OCI-LY3 (cell line): ENCODE results near the gene TBC1D1.
A peak's percentile ranks its signal among the peaks of the same experiment; 100 is the strongest.

Experiments used
- H2AFZ ChIP-seq: fragments of 200-600, 300-600 bp; shearing (Covaris generic); 2 replicates; pipeline ENCODE4 v1.6.0; 2014; ENCODE audit warnings: antibody characterized with exemption, low read depth, low read length
- H3K27ac ChIP-seq: fragments of 200-600, 300-600 bp; sonication (generic); 2 replicates; pipeline ENCODE4 v1.5.1; 2014; ENCODE audit warnings: mild to moderate bottlenecking, low read length, moderate library complexity, mixed read lengths
- H3K27me3 ChIP-seq: fragments of 200-600, 300-600 bp; sonication (generic); 2 replicates; pipeline ENCODE4 v1.6.1; 2014; ENCODE audit warnings: low read depth, low read length, mixed read lengths
- H3K36me3 ChIP-seq: fragments of 200-600, 300-600 bp; sonication (generic); replicated peaks from 2 replicates; pipeline ENCODE3; 2014; ENCODE audit warnings: low read depth, low read length, mixed read lengths
- H3K4me1 ChIP-seq: fragments of 300-600, 200-600 bp; sonication (generic); 2 replicates; pipeline ENCODE4 v1.6.1; 2014; ENCODE audit warnings: low read length, mixed read lengths
- H3K4me2 ChIP-seq: fragments of 200-600, 300-600 bp; sonication (generic); 2 replicates; pipeline ENCODE4 v1.6.1; 2014; ENCODE audit warnings: low read length, mixed read lengths
- H3K4me3 ChIP-seq: fragments of 300-600, 200-600 bp; sonication (generic); 2 replicates; pipeline ENCODE4 v1.5.1; 2014; ENCODE audit warnings: antibody characterized with exemption, mild to moderate bottlenecking, low read length, moderate library complexity
- H3K79me2 ChIP-seq: fragments of 300-600, 200-600 bp; shearing (Covaris generic); 2 replicates; pipeline ENCODE4 v1.6.1; 2014; ENCODE audit warnings: mild to moderate bottlenecking, low read length, mixed read lengths
- H3K9ac ChIP-seq: fragments of 300-600, 200-600 bp; shearing (Covaris generic); 2 replicates; pipeline ENCODE4 v1.6.0; 2014; ENCODE audit warnings: mild to moderate bottlenecking, low read length, moderate library complexity
- H3K9me3 ChIP-seq: fragments of 200-600, 300-600 bp; shearing (Covaris generic); 2 replicates; pipeline ENCODE4 v1.6.1; 2014; ENCODE audit warnings: low read length, mixed read lengths; ENCODE audit not compliant: insufficient read depth
- H4K20me1 ChIP-seq: fragments of 200-600, 300-600 bp; sonication (generic); 2 replicates; pipeline ENCODE4 v1.6.1; 2016; ENCODE audit warnings: low read length, mixed read lengths; ENCODE audit not compliant: insufficient read depth
- EZH2phosphoT487 ChIP-seq: fragments of 200-600 bp; shearing (Covaris generic); IDR thresholded peaks from 2 replicates; pipeline ENCODE4 v1.6.1; 2018; ENCODE audit warnings: antibody characterized with exemption, mixed run types, low read depth
- TF ChIP-seq, protein P1 (sequence below): fragments of 200-600, 300-600 bp; sonication (generic); IDR thresholded peaks from 2 replicates; pipeline ENCODE4 v1.5.1; 2014; ENCODE audit warnings: antibody characterized with exemption, low read length, low read depth

The TBC1D1 gene

GRCh38 chr4:37967736-37968135 is 76.9 kb downstream of the TBC1D1 start:
- Histone ChIP-seq H3K27ac (no peak overlapping the region), H3K4me3 (no peak overlapping the region), H3K4me1 (peaks cover 18% of the 10 kb centered on the region), H3K4me2 (no peak overlapping the region), H3K36me3 (peaks cover 3% of the 10 kb centered on the region), H2AFZ (no peak overlapping the region), H4K20me1 (no peaks in the 10 kb centered on the region), H3K9me3 (no peaks in the 10 kb centered on the region), H3K27me3 (no peaks in the 10 kb centered on the region), H3K9ac (no peak overlapping the region), H3K79me2 (no peaks in the 10 kb centered on the region)
- TF ChIP-seq, protein P1, sequence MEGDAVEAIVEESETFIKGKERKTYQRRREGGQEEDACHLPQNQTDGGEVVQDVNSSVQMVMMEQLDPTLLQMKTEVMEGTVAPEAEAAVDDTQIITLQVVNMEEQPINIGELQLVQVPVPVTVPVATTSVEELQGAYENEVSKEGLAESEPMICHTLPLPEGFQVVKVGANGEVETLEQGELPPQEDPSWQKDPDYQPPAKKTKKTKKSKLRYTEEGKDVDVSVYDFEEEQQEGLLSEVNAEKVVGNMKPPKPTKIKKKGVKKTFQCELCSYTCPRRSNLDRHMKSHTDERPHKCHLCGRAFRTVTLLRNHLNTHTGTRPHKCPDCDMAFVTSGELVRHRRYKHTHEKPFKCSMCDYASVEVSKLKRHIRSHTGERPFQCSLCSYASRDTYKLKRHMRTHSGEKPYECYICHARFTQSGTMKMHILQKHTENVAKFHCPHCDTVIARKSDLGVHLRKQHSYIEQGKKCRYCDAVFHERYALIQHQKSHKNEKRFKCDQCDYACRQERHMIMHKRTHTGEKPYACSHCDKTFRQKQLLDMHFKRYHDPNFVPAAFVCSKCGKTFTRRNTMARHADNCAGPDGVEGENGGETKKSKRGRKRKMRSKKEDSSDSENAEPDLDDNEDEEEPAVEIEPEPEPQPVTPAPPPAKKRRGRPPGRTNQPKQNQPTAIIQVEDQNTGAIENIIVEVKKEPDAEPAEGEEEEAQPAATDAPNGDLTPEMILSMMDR = no peak
- TF ChIP-seq EZH2phosphoT487 = no peak

DNA sequence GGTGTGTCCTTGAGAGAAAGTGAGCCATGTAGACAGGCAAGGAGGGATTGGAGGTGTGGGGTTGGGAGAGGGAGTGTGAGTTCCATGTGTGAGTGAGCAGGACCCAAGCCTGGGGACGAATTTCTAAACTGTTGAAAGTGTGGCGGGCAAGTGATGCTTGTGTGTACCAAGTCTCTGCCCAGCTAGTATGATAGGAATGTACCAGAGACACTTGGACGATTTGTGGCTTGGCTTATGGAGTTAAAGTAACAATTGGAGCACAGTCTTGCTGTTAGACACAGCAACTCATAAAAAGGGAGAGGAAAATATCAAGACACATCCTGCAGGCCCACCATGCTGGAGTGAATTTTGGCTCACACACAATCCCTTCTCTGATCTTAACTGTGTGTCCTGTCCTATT is 77.9 kb downstream of the TBC1D1 start:
- peaks cover 3% of the 10 kb centered on the region for H3K36me3 ChIP-seq
- H3K4me2 ChIP-seq = no peak overlapping the region
- H4K20me1 ChIP-seq = no peaks in the 10 kb centered on the region
- H3K27ac ChIP-seq = no peak overlapping the region
- H3K9me3 ChIP-seq = no peaks in the 10 kb centered on the region
- H3K79me2 ChIP-seq = no peaks in the 10 kb centered on the region
- H3K4me1 ChIP-seq = peaks cover 18% of the 10 kb centered on the region
- H3K4me3 ChIP-seq = no peak overlapping the region
- no peak overlapping the region for H2AFZ ChIP-seq
- no peaks in the 10 kb centered on the region for H3K27me3 ChIP-seq
- TF ChIP-seq EZH2phosphoT487 = no peak
- TF ChIP-seq, protein P1 = no peak
- H3K9ac ChIP-seq = no peak overlapping the region

- Histone ChIP-seq H4K20me1 (no peaks in the 10 kb centered on the region), H3K27ac (no peak overlapping the region), H3K9ac (no peak overlapping the region), H3K79me2 (no peaks in the 10 kb centered on the region), H2AFZ (no peak overlapping the region), H3K27me3 (no peaks in the 10 kb centered on the region), H3K36me3 (peaks cover 3% of the 10 kb centered on the region), H3K4me1 (peaks cover 9% of the 10 kb centered on the region), H3K4me2 (no peak overlapping the region), H3K4me3 (no peak overlapping the region), H3K9me3 (no peaks in the 10 kb centered on the region)
- TF ChIP-seq EZH2phosphoT487 = no peak
- TF ChIP-seq, protein P1 = peak; percentile 61
Observed at GRCh38 chr4:37970702-37971101, 79.8 kb downstream of the TBC1D1 start.

DNA sequence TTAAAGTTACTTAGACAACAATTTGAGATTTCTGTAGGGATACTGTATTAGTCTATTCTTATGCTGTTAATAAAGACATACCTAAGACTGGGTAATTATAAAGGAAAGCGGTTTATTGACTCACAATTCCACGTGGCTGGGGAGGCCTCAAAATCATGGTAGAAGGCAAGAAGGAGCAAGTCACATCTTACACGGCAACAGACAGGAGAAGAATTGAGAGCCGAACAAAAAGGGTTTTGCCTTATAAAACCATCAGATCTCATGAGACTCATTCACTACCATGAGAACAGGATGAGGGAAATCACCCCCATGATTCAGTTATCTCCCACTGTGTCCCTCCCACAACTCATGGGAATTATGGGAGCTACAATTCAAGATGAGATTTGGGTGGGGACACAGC is 80.3 kb downstream of the TBC1D1 start:
- Histone ChIP-seq H3K4me3 (no peak overlapping the region), H3K9me3 (no peaks in the 10 kb centered on the region), H2AFZ (no peak overlapping the region), H3K9ac (no peak overlapping the region), H4K20me1 (no peaks in the 10 kb centered on the region), H3K4me1 (peaks cover 9% of the 10 kb centered on the region), H3K27ac (no peak overlapping the region), H3K4me2 (no peak overlapping the region), H3K79me2 (no peaks in the 10 kb centered on the region), H3K36me3 (peaks cover 3% of the 10 kb centered on the region), H3K27me3 (no peaks in the 10 kb centered on the region)
- TF ChIP-seq, protein P1 = no peak
- TF ChIP-seq EZH2phosphoT487 = no peak
